ENCODE data around the gene PRRG3. TPM values are rescaled to one million over a fixed set of nuclear protein-coding genes. Genes with fewer than 3 reads are reported as not detected.
"Not testable (repeated sequence)": the region's sequence is repeated elsewhere in the genome, so short reads cannot be mapped to it uniquely, and the experiment has no call there.

PRRG3 gene
- not detected for total RNA-seq

DNA sequence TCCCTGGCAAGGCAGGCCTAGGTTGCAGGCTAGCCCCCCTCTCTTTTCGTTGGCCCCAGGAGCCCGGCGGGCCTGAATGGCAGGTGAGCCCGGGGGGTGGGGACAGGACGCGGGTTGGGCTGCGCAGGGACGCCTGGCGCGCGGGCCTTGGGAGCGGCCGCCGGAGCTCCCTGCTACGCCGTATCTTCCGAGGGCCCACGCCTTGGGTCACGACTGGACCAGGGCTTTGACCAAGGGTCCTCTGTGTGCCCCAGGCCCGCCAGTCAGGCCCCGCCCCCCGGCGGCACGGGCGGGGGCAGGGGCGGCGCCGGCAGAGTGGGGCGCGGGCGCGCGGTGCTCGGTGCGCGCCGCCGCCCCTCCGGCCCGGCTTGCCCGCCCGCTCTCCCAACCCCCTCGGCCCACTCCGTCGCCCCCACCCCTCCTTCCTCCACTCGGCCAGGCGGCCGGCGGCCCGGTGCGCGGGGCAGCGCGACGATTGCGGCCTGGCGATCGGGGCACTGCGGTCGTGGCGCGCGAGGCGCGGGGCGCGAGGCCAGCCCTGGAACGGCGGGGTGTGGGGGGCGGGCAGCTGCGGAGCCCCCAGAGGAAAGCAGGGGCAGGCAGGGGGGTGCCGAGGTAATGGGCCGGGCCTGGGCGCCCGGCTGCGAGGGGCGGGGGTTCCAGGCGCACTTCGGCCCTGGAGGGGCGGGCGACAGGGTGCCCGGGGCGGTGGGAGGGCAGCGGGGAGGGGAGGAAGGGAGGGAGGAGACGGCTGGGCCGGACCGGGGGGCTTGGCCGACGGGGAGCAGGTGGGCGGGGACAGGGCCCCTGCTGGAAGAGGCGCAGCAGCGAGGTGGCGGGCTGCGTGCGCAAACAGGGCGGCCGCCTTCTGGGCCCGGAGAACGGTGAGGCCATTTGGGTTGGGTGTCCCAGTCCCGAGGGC lies at the start of gene PRRG3:
Gene PRRG3, plus strand, starts transcription at position 798 of the 922 bp plus-strand sequence. CDS start 3,357 bp downstream, outside the sequence.
- H3K9me3 Mint-ChIP-seq, result no peaks in the 10 kb centered on the region
- H3K27ac Mint-ChIP-seq, result no peak within 1 kb of the TSS
- H3K27me3 Mint-ChIP-seq, result peaks cover 17% of the 10 kb centered on the region
- no peaks in the 10 kb centered on the region for H3K36me3 Mint-ChIP-seq (ENCODE audit: low read depth)
- ATAC-seq (replicated peaks), result no peak
- no peaks in the 10 kb centered on the region for H3K4me1 Mint-ChIP-seq
- no peak within 1 kb of the TSS for H3K4me3 Mint-ChIP-seq

DNA sequence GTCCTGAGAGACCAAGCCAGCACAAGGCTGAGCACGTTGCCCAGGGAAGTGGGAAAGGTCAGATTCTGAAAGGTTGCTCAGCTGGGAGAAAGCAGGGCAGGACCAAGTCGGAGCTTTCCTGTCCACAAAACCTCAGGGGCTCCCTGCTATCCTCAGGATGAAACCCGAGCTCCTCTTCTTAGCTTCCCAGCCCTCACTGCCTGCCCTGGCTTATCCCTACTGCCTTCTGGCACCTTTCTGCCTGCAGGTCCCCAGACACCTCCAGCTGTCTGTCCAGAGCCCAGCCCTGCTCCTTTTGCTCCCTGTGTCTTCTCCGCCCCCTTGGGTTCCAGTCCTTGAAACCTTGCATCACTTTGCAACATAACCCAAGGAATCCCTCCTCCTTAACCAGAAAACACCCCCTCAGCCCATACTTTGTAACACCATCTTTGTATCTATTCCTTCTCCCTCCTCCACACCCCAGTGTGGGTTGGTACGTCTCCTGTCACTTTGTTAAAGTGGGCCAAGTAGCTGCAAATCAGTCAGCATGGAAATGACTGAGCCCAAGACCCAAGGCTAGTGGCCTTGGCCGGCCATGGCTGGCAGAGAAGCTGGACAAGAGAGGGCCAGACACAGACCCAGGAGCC lies 20.0 kb upstream of the PRRG3 start:
- Mint-ChIP-seq H3K27ac (no peak overlapping the region), H3K4me3 (no peak overlapping the region), H3K36me3 (ENCODE audit: low read depth) (no peaks in the 10 kb centered on the region), H3K9me3 (no peaks in the 10 kb centered on the region), H3K4me1 (no peaks in the 10 kb centered on the region), H3K27me3 (peaks cover 11% of the 10 kb centered on the region)
- ATAC-seq (replicated peaks), result no peak

DNA sequence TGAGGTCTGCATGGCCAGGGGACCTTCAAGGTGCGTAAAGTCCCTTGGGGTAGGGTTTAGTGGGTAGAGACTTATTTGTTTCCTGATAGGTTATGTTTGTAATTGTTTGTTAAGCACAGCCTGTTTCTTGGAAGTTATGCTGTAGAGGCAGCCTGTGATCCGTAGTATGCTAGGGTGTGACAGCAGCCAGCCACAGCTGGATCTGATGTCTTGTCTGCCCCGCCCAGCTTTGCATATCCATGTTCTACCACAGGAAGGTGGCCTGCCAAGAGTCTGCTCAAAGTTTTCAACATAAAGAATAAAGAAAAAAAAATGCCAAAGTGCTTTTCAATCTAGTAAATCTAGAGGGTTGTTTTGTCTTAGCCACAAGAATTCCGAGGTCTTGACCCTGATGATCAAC lies 19.1 kb upstream of the PRRG3 start:
- Mint-ChIP-seq H3K4me3 (no peak overlapping the region), H3K27ac (no peak overlapping the region), H3K9me3 (no peaks in the 10 kb centered on the region), H3K27me3 (peaks cover 6% of the 10 kb centered on the region), H3K36me3 (ENCODE audit: low read depth) (no peaks in the 10 kb centered on the region), H3K4me1 (no peaks in the 10 kb centered on the region)
- no peak for ATAC-seq (replicated peaks)

DNA sequence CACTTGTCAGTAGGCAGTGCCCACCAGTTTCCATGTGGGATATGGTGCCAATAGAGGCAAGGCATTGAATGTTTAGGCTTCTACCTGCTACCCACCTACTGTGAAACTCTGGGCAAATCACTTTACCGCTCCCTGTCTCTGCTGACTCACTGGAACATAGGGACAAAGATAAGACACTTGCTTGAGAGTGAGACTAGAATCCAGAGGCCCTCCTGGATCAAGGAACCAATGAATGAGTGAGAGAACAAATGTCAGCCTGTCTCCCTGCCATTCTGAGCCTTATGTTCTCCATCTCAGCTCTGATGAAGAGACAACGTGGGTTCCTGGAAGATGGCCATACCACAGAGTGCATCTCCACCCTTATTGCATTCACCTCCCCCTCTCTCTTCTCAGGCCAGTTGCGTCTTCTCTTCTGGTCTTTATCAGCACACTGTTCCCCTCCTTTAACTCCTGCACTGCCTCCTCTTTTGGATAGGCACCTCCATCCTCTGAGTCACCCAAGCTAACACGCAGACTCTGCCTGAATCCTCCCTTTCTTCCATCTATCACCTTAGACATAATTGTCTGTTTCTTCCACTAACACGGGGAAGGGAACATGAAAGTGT lies 15.4 kb upstream of the PRRG3 start:
- Mint-ChIP-seq H3K9me3 (no peaks in the 10 kb centered on the region), H3K36me3 (ENCODE audit: low read depth) (no peaks in the 10 kb centered on the region), H3K4me3 (no peak overlapping the region), H3K4me1 (no peaks in the 10 kb centered on the region), H3K27ac (no peak overlapping the region), H3K27me3 (peaks cover 21% of the 10 kb centered on the region)
- no peak for ATAC-seq (replicated peaks)

DNA sequence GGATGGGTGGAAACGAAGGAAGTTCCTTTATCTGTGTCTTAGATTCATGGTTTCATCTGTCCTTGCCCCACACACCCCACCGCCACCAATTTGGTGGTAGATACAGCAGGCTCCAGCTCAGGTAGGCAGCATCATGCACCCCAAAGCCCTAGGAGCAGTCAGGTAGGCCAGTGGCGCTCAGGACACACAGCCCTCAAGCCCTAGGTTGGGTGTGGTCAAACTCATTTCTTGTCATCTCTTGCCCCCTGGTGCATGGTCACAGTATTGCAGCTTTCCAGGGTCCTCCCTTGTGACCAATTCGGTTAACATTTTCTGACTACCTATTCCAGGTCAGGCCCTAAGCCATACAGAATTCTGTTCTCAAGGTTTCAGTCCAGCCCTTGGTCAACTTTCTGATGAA lies 14.5 kb upstream of the PRRG3 start:
- H3K9me3 Mint-ChIP-seq, result no peaks in the 10 kb centered on the region
- peak; percentile 52 for ATAC-seq (replicated peaks)
- no peak overlapping the region for H3K27ac Mint-ChIP-seq
- H3K4me1 Mint-ChIP-seq, result no peaks in the 10 kb centered on the region
- no peaks in the 10 kb centered on the region for H3K36me3 Mint-ChIP-seq (ENCODE audit: low read depth)
- no peak overlapping the region for H3K4me3 Mint-ChIP-seq
- H3K27me3 Mint-ChIP-seq, result peaks cover 21% of the 10 kb centered on the region

DNA sequence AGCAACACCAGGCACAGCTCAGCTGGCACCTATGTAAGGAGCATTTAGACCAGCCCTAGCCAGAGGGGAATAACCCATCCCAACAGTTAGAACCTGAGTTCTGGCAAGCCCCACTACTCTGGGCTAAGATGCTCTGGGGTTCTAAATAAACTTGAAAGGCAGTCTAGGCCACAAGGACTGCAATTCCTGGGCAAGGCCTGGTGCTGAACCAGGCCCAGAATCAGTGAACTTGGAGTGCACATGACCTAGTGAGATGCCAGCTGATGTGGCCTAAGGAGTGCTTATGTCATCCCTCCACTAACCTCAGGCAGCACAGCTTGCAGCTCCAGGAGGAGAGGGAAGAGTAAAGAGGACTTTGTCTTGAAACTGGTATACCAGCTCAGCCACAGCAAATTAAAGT lies 7.6 kb upstream of the PRRG3 start:
- Mint-ChIP-seq H3K27ac (no peak overlapping the region), H3K27me3 (peaks cover 10% of the 10 kb centered on the region), H3K36me3 (ENCODE audit: low read depth) (no peaks in the 10 kb centered on the region), H3K4me3 (no peak overlapping the region), H3K4me1 (no peaks in the 10 kb centered on the region), H3K9me3 (no peaks in the 10 kb centered on the region)
- ATAC-seq (replicated peaks), result no peak

DNA sequence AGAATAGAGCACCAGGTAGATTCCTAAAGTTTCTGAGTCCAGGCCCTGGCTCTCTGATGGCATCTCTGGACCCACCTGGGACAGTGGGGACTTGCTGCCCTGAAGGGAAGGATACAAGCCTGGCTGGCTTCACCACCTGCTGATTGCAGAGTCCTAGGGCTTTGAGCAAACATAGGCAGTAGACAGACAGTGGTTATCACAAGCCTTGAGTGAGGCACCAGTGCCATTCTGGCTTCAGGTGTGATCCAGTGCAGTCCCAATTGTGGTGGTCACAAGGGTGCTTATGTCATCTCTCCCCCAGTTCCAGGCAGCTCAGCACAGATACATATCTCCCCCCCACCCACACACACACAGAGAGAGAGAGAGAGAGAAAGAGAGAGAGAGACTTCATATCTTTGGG lies 6.6 kb upstream of the PRRG3 start:
- H3K4me1 Mint-ChIP-seq, result no peaks in the 10 kb centered on the region

DNA sequence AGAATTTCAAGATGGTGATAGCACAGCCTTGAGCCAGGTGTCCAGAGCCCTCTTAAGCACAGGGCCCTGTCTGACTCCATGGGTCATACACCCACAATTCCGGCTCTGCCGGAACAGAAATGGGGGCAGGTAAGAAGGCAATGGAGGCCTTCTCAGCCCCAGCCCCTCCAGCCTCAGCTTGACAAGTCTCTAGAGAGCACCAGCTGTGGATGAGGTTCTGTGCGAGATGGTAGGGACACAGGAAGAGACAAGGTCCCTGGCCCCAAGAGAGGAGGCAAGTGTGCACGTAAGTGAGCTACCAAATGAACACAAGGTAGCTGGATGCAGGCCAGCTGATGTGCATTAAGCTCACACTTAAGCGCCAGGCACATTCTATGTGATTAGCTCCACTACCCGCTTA lies 2.4 kb upstream of the PRRG3 start:
- H3K27me3 Mint-ChIP-seq, result peaks cover 17% of the 10 kb centered on the region
- no peaks in the 10 kb centered on the region for H3K36me3 Mint-ChIP-seq (ENCODE audit: low read depth)
- no peak overlapping the region for H3K27ac Mint-ChIP-seq
- H3K4me1 Mint-ChIP-seq, result no peaks in the 10 kb centered on the region
- no peaks in the 10 kb centered on the region for H3K9me3 Mint-ChIP-seq
- H3K4me3 Mint-ChIP-seq, result no peak overlapping the region
- ATAC-seq (replicated peaks), result no peak

More for the DNA sequence above, 6.6 kb upstream of the PRRG3 start:
- no peak overlapping the region for H3K4me3 Mint-ChIP-seq
- no peaks in the 10 kb centered on the region for H3K36me3 Mint-ChIP-seq (ENCODE audit: low read depth)
- no peak overlapping the region for H3K27ac Mint-ChIP-seq
- ATAC-seq (replicated peaks), result no peak
- H3K9me3 Mint-ChIP-seq, result no peaks in the 10 kb centered on the region
- H3K27me3 Mint-ChIP-seq, result peaks cover 6% of the 10 kb centered on the region

DNA sequence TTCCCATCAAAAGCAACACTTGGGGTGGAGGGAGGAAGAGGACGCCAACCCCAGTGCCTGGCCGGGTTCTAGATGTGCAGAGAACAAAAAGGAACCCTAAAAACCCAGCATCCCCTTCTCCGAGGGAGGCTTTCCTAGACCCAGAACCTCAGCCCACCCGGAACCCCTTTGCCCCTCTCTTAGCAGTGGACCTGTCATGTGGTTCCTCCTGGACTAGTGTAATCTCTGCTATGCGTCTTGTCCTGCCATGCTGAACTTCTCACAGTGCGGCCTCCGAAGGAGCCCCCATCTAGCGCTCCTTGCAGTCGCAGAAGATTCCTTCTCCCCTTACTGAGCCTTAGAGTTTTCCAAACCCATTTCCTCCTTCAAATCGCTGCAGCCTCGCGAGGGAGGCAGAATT lies 1.1 kb upstream of the PRRG3 start:
- Mint-ChIP-seq H3K9me3 (no peaks in the 10 kb centered on the region), H3K36me3 (ENCODE audit: low read depth) (no peaks in the 10 kb centered on the region), H3K27me3 (peaks cover 17% of the 10 kb centered on the region), H3K4me3 (no peak overlapping the region), H3K4me1 (no peaks in the 10 kb centered on the region), H3K27ac (no peak overlapping the region)
- ATAC-seq (replicated peaks), result no peak

DNA sequence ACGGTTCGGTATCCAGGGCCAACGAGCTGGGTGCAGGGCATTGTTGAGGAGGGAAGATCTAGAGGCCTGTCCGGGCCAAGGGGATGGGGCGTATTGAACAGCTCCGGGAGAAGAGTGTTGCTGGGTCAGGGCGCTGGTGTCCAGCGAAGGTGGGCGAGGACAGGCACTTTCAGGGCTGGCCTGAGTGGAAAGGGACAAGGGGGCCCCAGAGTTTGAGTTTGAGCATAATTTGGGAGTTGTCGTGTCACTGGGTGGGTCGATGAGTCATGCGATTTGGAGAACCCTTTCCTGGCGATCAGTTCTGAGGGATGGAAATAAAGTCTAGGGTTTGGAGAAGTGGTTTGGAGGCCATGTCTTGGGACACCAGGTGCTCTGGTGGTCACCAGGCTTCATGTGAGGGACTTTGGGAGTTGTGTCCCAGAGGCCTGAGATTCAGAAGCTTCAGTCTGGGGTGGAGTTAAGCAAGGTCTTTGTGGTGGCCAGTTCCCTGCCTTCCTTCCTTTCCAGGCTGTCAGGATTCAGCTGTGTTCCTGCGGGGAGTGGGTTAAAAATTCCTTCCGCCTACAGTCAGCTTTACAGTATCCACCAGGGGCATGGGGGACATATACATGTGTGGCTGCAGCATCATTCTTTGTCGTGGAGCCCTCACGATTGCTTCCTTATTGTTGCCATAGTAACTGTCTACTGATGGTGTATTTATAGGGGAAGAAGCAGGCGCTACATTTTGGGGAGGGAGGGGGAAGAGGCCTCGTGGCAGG lies 504 bp downstream of the PRRG3 start:
- Mint-ChIP-seq H3K27ac (no peak overlapping the region), H3K4me1 (no peaks in the 10 kb centered on the region), H3K9me3 (no peaks in the 10 kb centered on the region), H3K36me3 (ENCODE audit: low read depth) (no peaks in the 10 kb centered on the region), H3K4me3 (no peak overlapping the region), H3K27me3 (peaks cover 17% of the 10 kb centered on the region)
- ATAC-seq (replicated peaks), result no peak

DNA sequence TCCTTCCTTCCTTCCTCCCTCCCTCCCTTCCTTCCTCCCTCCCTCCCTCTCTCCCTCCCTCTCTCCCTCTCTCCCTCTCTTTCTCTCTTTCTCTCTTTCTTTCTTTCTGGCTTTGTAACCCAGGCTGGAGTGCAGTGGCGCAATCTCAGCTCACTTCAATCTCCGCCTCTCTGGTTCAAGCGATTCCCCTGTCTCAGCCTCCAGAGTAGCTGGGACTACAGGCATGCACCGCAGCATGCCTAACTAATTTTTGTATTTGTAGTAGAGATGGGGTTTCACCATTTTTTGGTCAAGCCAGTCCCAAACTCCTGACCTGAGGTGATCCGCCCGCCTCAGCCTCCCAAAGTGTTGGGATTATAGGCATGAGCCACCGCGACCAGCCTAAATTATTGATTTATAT lies 1.8 kb downstream of the PRRG3 start:
- H3K27ac Mint-ChIP-seq; H3K4me1 Mint-ChIP-seq; H3K9me3 Mint-ChIP-seq; H3K4me3 Mint-ChIP-seq; H3K36me3 Mint-ChIP-seq (ENCODE audit: low read depth); ATAC-seq (replicated peaks): not testable (repeated sequence)
- peaks cover 17% of the 10 kb centered on the region for H3K27me3 Mint-ChIP-seq

DNA sequence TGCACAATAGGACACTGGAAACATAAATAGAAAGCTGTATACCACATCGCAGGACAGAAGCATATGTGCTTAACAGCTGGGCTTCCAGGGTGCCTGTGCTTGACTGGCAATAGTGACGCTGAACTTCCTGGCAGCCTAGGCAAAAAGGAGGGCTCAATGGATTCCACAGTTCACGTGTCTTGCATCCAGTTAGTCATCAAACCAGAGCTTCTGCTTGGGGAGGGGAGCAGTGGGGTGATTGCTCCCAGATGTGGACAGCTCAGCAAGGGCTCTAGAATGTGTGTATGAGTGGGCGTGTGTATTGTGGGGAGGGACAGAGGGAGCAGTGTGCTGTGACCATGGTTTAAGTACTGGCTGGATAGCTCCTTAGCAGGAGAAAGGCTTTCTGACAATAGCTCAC lies 2.3 kb downstream of the PRRG3 start:
- H3K4me1 Mint-ChIP-seq, result no peaks in the 10 kb centered on the region
- no peak overlapping the region for H3K4me3 Mint-ChIP-seq
- peaks cover 17% of the 10 kb centered on the region for H3K27me3 Mint-ChIP-seq
- ATAC-seq (replicated peaks), result no peak
- no peaks in the 10 kb centered on the region for H3K36me3 Mint-ChIP-seq (ENCODE audit: low read depth)
- H3K27ac Mint-ChIP-seq, result no peak overlapping the region
- H3K9me3 Mint-ChIP-seq, result no peaks in the 10 kb centered on the region

DNA sequence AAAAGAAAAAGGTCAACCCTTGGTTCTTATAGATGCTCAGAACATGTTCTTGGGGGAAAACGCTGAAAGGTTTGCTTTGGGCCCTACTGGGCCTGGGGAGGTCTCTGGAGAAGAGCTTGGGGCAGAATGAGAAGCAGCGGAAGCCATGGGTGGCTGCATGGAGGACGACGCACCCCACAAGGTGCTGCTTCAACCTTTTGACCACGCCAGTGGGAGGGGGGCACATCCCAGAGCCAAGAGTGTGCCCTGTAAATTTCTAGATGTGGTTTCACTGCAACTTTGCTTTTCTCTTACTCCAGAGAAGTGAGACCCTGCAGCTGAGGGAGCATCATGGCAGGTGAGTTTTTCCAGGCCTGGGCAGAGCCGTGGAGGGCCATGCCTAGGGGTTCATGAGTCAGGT lies 3.2 kb downstream of the PRRG3 start:
- H3K9me3 Mint-ChIP-seq, result no peaks in the 10 kb centered on the region
- no peak for ATAC-seq (replicated peaks)
- H3K4me3 Mint-ChIP-seq, result no peak overlapping the region
- peaks cover 13% of the 10 kb centered on the region for H3K27me3 Mint-ChIP-seq
- H3K36me3 Mint-ChIP-seq (ENCODE audit: low read depth), result no peaks in the 10 kb centered on the region
- no peaks in the 10 kb centered on the region for H3K4me1 Mint-ChIP-seq
- H3K27ac Mint-ChIP-seq, result no peak overlapping the region

DNA sequence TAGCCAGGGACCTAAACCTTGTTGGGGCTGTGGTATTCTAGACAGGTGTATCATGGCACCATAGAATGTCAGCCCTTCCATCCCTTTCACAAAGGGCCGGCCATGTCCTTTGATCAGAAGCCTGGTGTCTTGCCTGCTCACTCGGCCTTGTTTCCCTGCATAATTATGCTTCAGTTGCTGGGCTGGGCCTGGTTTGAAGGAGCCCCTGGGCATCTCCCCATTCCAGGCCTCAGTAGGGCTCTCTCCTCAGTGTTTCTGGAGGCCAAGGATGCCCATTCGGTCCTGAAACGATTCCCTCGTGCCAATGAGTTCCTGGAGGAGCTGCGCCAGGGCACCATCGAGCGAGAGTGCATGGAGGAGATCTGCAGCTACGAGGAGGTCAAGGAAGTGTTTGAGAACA lies 4.5 kb downstream of the PRRG3 start:
- no peaks in the 10 kb centered on the region for H3K36me3 Mint-ChIP-seq (ENCODE audit: low read depth)
- no peak overlapping the region for H3K4me3 Mint-ChIP-seq
- H3K4me1 Mint-ChIP-seq, result no peaks in the 10 kb centered on the region
- no peak for ATAC-seq (replicated peaks)
- H3K27ac Mint-ChIP-seq, result no peak overlapping the region
- peaks cover 10% of the 10 kb centered on the region for H3K27me3 Mint-ChIP-seq
- H3K9me3 Mint-ChIP-seq, result no peaks in the 10 kb centered on the region
